NT2/D1 (cell line): ENCODE measurements around the gene USE1.

Experiments used
- SUZ12 ChIP-seq: IDR thresholded peaks from 2 replicates; pipeline ENCODE4 v1.6.1; 2011; ENCODE audit not compliant: insufficient read length, insufficient read depth; ENCODE audit errors: extremely low read depth
- YY1 ChIP-seq: IDR thresholded peaks from 2 replicates; pipeline ENCODE4 v1.6.1; 2011; ENCODE audit not compliant: insufficient read length, insufficient read depth
- ZNF274 ChIP-seq: IDR thresholded peaks from 2 replicates; pipeline ENCODE4 v1.6.1; 2011; ENCODE audit warnings: mild to moderate bottlenecking, low read depth, low read length

DNA sequence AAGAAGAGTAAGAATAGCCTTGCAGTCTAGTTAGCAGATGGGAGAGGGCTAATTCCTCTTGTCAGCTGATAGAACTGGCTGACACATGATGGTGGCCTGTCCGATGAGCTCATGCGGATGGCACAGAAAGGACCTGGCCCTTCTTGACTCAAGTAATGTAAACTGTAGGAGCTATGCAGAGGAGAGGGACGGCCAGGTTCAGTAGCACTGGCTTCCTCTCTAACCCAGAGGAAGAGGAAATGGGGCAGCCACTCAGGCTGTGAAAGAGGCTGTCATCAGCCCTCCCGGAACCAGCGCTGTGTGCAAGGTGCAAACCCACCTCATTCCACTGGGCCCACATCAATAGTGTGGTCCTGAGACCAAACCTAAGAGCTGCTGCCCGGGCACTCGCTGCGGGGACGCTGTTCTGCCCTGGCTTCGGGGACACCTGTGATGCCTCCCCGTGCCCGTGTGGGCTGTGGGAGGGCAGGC, 30.8 kb upstream of the USE1 start:
- TF ChIP-seq ZNF274 (no peak), SUZ12 (no peak), YY1 (no peak)
